Measurements from ENCODE around the gene CHGA. TPM values are rescaled to one million over a fixed set of nuclear protein-coding genes. Genes with fewer than 3 reads are reported as not detected.

The CHGA gene
- total RNA-seq, 1 experiment from 2014 or later: not detected

DNA sequence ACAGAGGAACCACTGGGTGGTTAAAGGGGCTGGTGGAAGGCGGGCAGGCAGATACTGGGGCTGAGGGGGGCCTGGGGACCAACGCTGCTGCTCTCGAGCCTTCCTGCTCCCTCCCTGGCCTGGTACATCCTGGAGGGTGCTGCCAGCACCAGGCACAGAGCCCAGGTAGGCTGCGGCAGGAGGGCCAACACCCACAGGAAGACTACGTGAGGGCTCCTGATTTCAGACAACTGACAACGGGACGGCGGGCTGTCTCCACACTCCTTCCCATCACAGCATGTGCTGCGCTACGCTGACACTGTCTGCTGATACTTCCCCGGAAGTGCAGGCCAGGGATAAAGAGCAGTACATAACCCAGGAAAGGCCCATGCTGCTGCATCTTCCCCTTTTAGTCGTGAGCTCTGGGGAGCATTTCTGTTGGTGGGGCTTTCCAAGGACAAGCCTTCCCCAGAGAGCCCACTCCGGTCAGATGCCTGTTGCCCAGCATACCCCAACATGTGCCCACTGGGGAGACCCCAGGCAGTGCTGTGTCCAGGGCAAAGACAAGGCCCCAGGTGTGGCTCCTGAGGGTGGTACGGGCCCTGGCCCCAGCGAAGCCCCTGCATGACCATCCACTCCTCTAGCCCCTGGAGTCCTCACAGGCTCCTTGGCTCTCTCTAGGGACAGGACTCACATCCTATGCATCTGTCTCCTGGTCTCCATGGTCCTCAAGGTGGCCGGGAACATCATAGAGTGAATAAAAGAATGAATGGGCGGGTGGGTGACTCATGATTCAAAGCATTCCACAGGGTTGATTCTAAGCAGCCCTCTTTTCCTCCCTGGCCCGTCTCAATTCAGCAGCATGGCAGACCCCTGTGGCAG, 38.0 kb downstream of the CHGA start:
- peak; percentile 59 for DNase-seq (ENCODE audit: low read depth)

DNA sequence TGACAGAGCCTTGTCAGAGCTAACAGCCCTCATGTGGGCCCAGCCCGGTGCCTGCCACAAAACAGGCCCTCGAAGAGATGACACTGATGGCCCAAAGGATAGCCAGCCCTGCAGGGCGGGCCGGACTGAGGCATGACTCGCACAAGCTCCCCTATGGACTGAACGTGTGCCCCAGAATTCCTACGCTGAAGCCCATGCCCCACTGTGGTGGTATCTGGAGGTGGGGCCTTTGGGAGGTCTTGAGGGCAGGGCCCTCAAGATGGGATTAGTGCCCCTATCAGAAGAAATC, 38.6 kb downstream of the CHGA start:
- DNase-seq (ENCODE audit: low read depth): no peak

DNA sequence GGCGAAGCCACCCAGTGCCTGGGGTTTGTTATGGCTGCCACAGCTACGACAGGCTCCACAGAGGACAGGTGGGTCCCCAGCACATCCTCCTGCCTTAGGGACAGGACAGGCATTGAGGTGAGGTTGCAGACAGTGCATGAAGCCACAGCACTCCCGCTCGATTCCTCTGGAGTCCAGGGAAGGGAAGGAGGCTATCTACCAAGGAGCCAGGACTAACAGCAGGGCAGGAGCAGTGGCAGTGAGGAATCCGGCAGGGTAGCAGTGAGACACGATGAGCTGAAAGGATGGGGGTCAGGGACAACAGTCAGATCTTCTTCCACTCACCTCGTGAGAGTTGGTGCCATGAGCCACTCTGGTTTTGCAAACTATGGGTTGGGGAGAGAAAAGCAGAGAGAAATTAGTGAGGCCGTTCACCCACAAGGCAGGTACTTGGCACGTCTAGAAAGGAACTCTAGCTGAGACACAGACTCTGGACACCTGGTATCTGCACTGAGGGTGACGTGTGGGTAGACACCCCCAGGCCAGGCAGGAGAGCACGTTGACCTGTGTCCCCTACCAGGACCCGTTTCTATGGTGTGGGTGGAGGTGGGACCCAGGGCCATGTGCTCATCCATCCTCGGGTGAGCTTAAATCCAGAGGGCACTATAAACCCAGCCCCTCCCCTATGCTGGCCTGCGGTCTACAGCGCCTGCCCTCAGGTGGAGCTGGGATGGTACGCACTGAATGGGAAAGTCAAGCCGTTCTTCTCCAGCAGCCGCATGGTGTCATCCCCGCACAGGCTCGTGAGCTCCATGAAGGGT, 39.3 kb downstream of the CHGA start:
- DNase-seq (ENCODE audit: low read depth): no peak

DNA sequence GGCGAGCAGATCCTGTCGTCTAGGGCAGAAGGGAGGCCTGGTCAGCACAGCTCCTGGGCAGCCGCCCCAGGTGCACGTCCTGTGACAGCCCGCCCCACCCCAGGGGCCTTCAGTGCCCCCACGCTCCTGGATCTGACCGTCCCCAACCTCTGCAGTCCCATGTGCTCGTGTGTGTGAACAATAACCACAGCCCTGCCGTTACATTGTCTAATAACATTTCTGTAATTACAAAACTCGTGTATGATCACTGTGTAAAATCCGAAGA, 39.8 kb downstream of the CHGA start:
- DNase-seq (ENCODE audit: low read depth): no peak

DNA sequence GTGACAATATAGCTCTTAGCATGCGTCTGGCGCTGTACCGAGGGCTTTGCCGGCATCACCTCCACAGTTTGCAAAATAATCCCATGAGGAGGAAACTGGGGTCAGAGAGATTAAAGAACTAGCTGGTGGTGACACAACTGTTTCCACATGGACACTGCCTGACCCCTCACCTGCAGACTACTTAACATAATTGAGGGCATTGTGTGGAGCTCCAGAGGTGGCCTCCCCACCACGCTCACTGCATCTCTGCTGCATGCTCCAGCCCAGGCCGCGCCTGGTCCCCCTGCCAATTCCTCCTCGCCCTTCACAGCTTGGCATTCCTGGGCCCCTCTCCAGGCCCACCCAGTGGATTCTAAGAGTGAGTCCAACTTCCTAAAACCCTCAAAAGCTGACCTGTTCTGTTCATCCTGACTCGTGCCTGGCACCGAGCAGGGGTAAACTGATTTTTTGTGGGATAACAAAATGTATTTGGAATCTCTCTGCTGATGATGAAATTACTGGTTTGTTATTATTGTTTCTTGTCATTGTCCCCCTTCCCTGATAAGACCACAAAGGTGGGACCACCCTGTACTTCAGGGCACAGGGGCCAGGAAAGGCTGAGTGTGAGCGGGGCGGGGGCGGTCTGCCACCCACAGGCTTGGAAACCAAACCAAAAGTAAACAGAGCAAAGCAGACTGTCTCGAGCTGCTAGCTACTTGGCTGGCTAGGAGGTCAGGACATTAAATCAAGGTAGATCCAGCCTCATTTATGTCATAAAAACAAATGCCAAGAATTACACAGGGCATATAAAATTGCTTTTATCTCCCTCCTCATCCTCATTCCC, 40.6 kb downstream of the CHGA start:
- DNase-seq (ENCODE audit: low read depth): no peak

DNA sequence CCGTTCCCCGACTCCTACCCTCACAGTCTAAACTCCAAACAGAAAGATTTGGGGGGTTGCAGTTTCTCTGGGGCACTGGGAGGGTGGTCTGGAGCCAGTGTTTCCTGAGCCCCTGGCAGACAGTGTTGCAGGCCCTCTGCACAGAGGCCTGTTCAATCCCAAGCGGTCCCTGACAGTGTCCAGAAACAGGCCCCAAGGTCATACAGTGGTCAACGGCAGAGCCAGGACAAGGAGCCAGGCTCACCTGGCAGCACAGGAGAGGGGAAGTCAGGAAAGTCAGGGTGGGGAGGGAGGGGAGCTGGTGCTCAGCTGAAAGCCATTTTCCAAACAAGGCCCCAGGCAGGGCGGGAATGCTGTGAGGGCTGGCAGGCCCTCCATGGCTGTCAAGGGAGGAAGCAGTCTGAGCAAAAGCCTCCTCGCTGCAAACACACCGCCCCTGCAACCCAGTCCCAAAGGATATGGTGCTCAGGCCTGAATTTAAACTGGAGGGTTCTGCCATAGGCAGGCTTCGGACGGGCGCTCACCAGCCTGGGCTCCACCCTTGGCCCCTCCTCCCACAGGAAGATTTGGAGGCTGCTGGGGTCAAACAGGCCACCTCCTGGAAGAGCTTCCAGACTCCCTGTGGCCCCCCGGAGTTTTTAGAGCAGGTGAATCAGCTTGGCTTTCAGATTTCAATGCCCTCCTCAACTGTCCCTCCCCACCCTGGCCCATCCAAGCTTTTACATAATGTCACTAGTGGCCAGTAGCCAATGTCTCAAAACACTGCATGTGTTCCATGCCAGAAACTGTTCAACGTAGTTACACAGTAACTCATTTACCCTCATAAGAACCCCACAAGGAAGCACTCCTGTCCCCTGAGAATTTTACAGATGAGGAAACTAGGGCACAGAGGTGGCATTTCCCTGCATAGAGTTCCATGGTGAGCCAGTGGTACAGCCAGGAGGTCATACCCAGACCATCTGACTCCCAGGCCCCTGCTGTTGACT, 41.5 kb downstream of the CHGA start:
- DNase-seq (ENCODE audit: low read depth): no peak

DNA sequence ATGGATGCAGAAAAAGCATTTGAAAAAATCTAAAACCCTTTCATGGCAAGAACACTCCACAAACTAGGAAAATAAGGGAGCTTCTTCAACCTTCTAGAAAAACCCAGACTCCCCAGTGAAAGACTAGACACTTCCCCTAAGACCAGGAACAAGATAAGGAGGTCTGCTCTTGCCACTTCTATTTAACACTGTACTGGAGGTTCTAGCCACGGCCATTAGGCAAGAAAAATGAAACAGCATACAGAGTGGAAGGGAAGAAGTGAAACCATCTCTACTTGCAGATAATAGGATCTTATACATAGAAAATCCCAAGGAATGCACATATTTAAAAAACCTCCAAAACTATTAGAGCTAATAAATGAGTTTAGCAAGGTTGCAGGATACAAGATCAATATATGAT, 42.3 kb downstream of the CHGA start:
- no peak for DNase-seq (ENCODE audit: low read depth)

DNA sequence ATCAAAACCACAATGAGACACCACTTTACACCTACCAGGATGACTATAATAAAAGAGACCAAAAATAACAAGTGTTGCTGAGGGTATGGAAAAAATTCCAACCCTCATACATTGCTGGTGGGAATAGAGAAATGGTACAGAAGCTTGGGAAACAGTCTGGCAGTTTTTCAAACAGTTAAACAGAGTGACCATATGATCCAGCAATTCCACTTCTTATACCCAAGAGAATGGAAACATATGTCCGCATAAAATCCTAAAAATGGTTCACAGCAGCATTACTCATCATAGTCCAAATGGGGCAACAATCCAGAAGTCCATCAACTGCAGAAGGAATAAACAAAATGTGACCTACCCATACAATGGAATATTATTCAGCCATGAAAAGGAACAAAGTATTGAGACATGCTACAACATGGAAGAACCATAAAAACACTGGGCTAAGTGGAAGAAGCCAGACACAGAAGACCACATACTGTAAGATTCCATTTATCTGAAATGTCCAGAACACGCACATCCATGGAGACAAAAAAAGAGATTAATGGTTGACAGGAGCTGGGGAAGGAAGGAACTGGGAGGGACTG, 44.5 kb downstream of the CHGA start:
- peak; percentile 35 for DNase-seq (ENCODE audit: low read depth)

DNA sequence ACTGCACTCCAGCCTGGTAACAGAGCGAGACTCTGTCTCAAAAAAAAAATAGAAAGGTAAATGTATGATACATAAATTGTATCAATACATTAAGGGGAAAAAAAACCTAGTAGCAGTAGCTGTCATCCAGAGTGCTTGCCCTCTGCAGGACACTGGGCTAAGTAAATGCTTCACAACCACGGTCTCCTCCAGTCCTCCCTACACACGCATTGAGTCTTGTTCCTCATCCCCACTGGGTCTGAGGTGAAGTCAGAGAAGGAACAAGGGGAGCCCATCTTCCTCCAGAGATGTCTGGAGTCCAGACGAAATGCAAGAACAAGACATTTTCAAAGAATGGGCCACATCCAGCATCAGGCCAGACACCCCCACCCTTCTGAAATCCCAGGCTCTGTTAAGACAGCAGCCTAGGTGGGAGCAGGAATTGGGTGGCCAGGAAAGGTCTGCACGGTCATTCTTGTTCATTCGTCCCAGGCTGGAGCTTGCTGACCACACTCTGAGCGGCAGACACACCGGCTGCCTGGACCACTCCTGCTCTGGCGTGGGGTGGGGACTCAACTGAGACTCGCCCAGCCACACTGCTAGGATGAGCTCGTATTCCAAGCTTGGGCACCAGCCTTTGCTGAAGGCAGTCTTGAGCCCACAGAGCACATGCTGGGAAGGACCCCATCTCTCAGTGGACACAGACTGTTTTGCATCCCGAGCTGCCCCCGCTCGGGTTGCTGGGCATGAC, 45.5 kb downstream of the CHGA start:
- DNase-seq (ENCODE audit: low read depth): no peak

DNA sequence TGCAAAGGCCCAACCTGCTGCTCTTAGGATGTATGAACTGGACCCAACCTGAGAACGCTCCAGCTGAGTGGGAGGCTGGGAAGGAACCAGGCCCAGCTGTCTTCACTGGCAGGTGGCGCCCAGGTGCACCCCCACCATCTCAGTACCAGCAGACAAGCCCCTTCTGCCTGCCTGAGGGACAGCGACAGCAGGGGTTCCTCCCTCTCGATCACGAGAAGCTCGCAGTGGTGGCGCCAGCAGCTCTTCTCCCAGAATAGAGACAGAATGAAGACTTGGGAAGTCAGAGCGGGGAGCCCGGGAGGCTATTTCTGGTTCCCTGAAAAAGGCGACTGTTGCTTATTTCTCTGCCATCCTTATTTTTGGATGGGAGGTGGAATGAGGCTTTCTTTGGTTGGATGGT, 46.5 kb downstream of the CHGA start:
- DNase-seq (ENCODE audit: low read depth): no peak

DNA sequence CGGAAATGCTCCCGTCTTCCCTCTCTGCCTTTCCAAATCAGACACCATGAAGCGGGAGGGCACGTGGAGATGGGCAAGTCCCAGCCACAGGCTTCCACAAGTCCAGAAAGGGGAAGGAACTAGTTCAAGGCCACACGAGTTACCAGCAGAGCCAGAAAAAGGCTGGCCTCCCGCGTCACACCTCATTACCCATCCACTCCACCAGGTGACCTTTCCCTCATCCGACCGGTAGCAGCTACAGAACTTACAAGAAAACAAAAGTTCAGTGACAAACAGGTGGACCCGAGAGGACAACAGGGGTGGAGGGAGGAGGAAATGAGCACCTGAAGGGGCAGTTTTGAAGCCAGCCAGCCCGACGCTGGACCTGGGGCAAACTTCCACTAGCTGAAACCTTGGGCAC, 46.9 kb downstream of the CHGA start:
- DNase-seq (ENCODE audit: low read depth): no peak

DNA sequence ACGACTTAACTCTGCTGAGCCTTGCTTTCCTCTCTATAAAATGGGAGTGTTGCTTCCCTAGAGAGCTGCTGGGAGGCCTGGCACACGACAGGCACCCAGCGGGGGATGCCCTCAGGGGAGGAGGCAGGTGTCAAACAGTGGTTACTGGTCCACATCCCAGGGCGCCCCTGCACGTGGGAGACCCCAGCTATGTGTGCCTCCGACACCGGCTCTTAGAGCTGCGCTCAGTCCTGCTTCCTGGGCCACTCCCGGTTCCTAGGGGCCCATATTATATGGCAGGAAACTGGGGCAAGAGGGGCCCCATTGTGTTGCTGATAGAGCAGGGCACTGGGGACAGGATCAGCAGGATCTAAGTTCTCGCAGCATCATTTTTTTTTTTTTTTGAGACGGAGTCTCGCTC, 47.3 kb downstream of the CHGA start:
- DNase-seq (ENCODE audit: low read depth): no peak

DNA sequence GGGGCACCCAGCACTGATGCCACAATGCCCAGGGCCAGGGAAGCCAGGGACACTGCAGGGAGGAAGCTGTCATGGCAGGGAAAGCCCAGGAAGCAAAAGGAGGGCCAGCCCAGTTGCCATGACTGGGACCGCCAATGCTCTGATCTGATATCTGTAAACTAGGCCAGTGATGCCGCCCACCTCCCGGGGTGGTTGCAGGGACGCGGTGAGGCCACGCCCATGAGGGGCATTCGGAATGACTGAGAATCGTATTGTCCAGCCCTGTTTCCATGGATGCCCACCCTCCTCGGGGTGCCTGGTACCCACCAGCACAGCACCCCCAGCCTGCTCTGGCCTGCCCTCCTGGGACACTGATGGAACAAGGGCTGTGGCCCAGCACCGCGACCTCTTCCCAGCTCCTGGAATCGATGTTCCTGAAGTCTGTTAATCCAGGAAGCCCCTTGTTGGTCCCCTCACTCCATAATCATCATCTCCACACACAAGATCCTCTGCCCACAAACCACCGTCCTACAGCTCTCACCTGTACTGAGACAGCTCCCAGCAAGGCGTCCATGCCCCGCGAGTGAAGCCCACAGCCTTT, 48.7 kb downstream of the CHGA start:
- DNase-seq (ENCODE audit: low read depth): no peak

DNA sequence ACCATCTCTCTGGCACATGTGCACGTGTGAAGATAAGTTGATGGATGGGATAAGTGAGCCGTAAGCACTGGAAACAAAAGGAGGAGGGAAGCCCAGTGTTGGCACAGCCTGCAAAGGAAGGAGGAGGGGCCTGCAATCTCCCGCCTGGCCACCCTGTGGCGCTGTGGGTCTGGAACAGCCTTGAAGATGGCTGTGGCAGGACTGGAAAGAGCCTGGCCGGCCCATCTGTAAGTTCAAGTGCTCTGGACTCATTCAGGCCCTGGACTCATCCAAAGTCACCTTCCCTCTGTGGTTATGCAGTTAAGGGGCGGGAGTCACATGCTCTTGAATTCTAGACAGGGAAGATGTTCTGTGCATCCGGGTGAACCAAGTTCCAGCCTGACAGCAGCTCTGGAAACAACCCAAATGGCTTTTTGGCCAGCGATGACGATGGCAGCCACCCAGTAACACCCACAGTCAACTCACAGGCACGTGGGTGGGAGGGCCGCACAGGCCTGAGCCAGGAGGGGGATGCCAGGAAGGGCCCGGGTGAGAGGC, 50.4 kb downstream of the CHGA start:
- peak; percentile 7 for DNase-seq (ENCODE audit: low read depth)

DNA sequence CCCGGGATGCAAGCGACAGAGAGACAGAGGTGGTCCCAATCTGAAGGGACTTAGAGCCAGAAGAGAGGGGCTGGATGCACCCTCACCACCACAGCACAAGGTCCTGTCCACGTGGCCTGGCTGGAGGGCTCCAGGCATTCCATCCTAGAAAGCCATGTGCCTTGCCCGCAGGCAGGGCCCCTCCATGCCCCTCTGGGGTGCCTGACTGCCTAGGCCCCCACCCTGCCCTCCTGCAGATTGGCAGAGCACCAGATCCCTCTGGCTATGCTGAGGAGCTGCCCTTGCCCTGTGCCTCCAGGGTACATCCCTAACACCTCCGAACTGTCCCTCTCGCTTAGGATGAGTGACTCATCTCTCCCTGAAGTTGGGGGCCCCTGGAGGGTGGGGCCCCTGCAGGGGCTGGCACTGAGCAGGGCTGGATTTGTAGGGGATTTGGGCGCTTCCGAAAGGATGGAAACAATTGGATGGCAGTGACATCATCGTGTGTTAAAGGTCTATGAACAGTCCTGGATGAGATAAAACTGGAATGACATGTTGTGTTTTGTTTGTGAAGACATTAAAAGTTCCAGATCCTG, 50.9 kb downstream of the CHGA start:
- DNase-seq (ENCODE audit: low read depth): no peak

DNA sequence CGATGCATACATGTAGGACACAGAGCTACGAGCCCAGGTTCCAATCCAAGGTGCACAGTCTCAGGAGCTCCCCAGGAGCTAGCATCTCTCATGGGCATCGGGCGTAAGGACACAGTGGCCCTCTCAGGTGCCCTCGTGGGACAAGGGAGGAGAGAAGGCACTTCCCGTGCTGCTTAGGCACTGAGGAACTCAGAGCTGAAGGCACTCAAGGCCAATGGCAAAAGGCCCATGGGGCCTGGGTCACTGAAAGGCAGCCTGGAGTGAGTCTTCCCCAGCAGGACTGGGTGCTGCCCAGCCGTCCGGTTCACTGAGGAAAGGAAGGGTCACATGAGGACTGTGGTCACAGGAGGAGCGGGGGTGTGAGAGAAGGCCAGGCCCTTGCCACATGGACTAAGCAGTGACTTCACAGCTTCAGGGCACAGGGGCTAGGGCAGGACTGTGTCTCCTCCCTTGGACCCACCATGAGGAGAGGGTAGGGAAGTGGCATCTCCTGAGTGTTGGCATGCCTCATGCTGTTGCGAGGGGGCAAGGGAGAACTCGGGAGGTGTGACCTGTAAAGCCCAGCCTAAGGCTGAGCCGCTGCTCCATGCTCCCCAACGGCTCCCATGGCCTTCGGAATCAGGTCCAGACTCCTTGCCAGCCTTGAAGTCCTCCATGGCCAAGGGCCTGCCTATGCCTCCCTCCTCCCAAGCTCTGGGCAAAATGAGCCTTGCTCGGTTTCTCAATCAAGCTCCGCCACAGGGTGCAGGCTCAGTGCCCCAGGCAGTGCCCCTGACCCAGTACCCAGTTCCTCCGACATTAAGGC, 51.8 kb downstream of the CHGA start:
- no peak for DNase-seq (ENCODE audit: low read depth)

DNA sequence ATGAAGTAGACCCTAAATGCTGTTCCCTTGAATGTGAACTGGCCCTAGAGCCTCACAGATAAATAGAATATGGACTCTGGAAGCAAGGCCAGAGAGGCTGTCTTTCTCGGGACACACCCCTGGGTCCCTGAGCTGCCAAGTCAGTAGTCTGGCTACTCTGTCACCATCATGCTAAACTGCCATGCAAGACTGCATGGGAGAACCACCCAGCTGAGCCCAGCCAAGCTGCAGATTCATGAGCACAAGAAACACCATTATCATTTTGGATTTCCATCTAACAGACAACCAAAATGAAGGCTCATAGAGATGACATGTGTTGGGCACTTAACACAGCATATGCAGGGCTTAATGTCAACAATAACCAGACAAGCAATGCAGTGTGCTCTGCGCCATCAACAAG, 53.3 kb downstream of the CHGA start:
- no peak for DNase-seq (ENCODE audit: low read depth)

DNA sequence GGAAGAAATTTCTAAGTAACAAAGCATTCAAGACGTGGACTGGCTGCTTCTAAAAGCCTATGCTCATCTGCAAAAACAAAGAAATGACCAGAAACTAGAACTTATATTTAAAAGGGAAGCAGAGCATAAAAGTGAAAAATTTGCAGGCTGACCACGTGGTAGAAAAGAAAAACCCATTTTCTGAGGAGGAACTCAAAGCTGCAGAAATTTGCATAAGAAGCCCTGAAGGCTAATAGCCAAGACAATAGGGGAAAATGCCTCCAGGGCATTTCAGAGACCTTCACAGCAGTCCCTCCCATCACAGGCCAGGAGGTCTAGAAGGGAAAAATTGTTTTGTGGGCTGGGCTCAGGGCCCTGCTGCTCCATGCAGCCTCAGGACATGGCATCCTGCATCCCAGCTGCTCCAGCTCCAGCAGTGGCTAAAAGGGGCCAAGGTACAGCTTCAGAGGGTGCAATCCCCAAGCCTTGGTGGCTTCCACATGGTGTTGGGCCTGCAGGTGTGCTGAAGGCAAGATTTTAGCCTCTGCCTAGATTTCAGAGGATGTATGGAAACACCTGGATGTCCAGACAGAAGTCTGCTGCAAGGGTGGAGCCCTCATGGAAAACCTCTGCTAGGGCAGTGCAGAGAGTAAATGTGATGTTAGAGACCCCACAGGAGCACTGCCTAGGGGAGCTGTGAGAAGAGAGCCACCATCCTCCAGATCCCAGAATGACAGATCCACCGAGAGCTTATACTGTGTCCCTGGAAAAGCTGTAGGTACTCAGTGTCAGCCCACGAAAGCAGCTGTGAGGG, 55.5 kb downstream of the CHGA start:
- no peak for DNase-seq (ENCODE audit: low read depth)
